GM12878 (cell line): ENCODE measurements around the gene GABBR2. TPM values are rescaled to one million over a fixed set of nuclear protein-coding genes. Genes with fewer than 3 reads are reported as not detected.

ENCODE experiments used
- ATAC-seq: fragments of 200-7000 bp; cut with Tn5 transposase; 3 replicates; pipeline ENCODE4 v1.9.1; 2020; ENCODE audit warnings: mild to moderate bottlenecking, moderate library complexity
- BruUV-seq: library from RNA; stranded (reverse); fragments of 400-500 nt; replicated peaks from 2 replicates; lab custom pipeline; 2021; lab: Mats Ljungman, UMichigan
- CTCF ChIA-PET: fragments of 300-600 bp; sonication (Branson Sonifier 250); formaldehyde crosslinking; extraction: SDS; loops from one replicate; lab custom pipeline; 2021; ENCODE audit warnings: inconsistent platforms; lab: Yijun Ruan, JAX
- POLR2A ChIA-PET: fragments of 350-600 bp; formaldehyde crosslinking; extraction: SDS; loops from one replicate; lab custom pipeline; 2021; ENCODE audit warnings: inconsistent platforms; lab: Charles Lee
- RAD21 ChIA-PET: fragments of 300-600 bp; sonication (Branson Sonifier 250); formaldehyde crosslinking; loops from one replicate; lab custom pipeline; 2023; ENCODE audit warnings: antibody characterized with exemption; ENCODE audit not compliant: unreplicated experiment; lab: Charles Lee
- SMC1A ChIA-PET: fragments of 300-600 bp; sonication (Branson Sonifier 250); formaldehyde crosslinking; loops from one replicate; lab custom pipeline; 2023; ENCODE audit not compliant: unreplicated experiment, uncharacterized antibody; lab: Charles Lee
- DNase-seq: peaks from one replicate; pipeline ENCODE4 v3.0.0-alpha.2; 2011; ENCODE audit warnings: low read depth, low spot score
- FAIRE-seq: peaks from 3 replicates; lab custom pipeline; 2011; peaks lifted over from hg19 to GRCh38; lab: Jason Lieb, UNC
- H2AFZ ChIP-seq: 2 replicates; pipeline ENCODE4 v1.6.0; 2011; ENCODE audit warnings: low read depth, low read length, control low read depth; ENCODE audit not compliant: control insufficient read depth
- H3K27ac ChIP-seq: 2 replicates; pipeline ENCODE4 v1.5.1; 2011; ENCODE audit warnings: control low read depth; ENCODE audit not compliant: control insufficient read depth, insufficient read depth
- H3K27me3 ChIP-seq, 2 experiments: replicated peaks in 1 of 2; 2 replicates each; pipeline versions ENCODE4 v1.6.0 to v1.6.1; 2011; ENCODE audit warnings: low read length in 1 of 2; ENCODE audit not compliant: control insufficient read depth in 2 of 2, insufficient read depth in 2 of 2
- H3K36me3 ChIP-seq, 2 experiments: 2 replicates each; pipeline ENCODE4 v1.5.1; 2011; ENCODE audit warnings: low read length in 1 of 2; ENCODE audit not compliant: control insufficient read depth in 2 of 2, insufficient read depth in 2 of 2
- H3K4me1 ChIP-seq: 2 replicates; pipeline ENCODE4 v1.6.1; 2011; ENCODE audit warnings: mild to moderate bottlenecking, low read length, moderate library complexity, mixed read lengths; ENCODE audit not compliant: control insufficient read depth, insufficient read depth
- H3K4me2 ChIP-seq: 2 replicates; pipeline ENCODE4 v1.6.0; 2011; ENCODE audit warnings: control low read depth; ENCODE audit not compliant: control insufficient read depth, insufficient read depth
- H3K4me3 ChIP-seq: fragments of 200-600 bp; sonication (generic); 2 replicates; pipeline ENCODE4 v1.5.1; 2016
- H3K79me2 ChIP-seq: 2 replicates; pipeline ENCODE4 v1.6.0; 2011; ENCODE audit warnings: low read length; ENCODE audit not compliant: control insufficient read depth, insufficient read depth
- H3K9ac ChIP-seq: 2 replicates; pipeline ENCODE4 v1.8.0; 2011; ENCODE audit warnings: low read length, control low read depth, mixed read lengths; ENCODE audit not compliant: control insufficient read depth, insufficient read depth
- H3K9me3 ChIP-seq: replicated peaks from 3 replicates; pipeline ENCODE4 v1.5.1; 2011; ENCODE audit warnings: mild to moderate bottlenecking, low read length; ENCODE audit not compliant: control insufficient read depth, insufficient read depth
- H4K20me1 ChIP-seq: 2 replicates; pipeline ENCODE4 v1.6.0; 2011; ENCODE audit not compliant: control insufficient read depth, insufficient read depth
- GABPA ChIP-seq: IDR thresholded peaks from 2 replicates; pipeline ENCODE4 v1.6.1; 2014; ENCODE audit warnings: antibody characterized with exemption, low read depth, mild to moderate bottlenecking, inconsistent platforms
- JUNB ChIP-seq: IDR thresholded peaks from 2 replicates; pipeline ENCODE4 v1.6.1; 2016; ENCODE audit warnings: antibody characterized with exemption, mild to moderate bottlenecking
- MLLT1 ChIP-seq: fragments of 450-650 bp; IDR thresholded peaks from 2 replicates; pipeline ENCODE4 v1.6.1; 2016; ENCODE audit warnings: mild to moderate bottlenecking
- MYC ChIP-seq: IDR thresholded peaks from 2 replicates; pipeline ENCODE4 v1.6.1; 2011; ENCODE audit warnings: mild to moderate bottlenecking, low read length, moderate library complexity, inconsistent platforms; ENCODE audit not compliant: insufficient read depth, insufficient replicate concordance, insufficient read length, severe bottlenecking
- NR2F1 ChIP-seq: fragments of 450-650 bp; conservative IDR thresholded peaks from 2 replicates; pipeline ENCODE4 v1.6.1; 2017; ENCODE audit warnings: mild to moderate bottlenecking
- NRF1 ChIP-seq: conservative IDR thresholded peaks from 2 replicates; pipeline ENCODE4 v1.6.1; 2011; ENCODE audit warnings: mild to moderate bottlenecking, low read depth, low read length, improper control_type of control experiment
- POLR2A ChIP-seq: IDR thresholded peaks from 2 replicates; pipeline ENCODE4 v1.6.1; 2011; ENCODE audit warnings: low read depth, mild to moderate bottlenecking, low read length
- POU2F2 ChIP-seq: IDR thresholded peaks from 3 replicates; pipeline ENCODE4 v1.6.1; 2011; ENCODE audit warnings: low read depth, mild to moderate bottlenecking, low read length, borderline replicate concordance
- TAF1 ChIP-seq: IDR thresholded peaks from 2 replicates; pipeline ENCODE4 v1.6.1; 2011; ENCODE audit warnings: mild to moderate bottlenecking, low read depth, low read length, borderline replicate concordance
- TBL1XR1 ChIP-seq: IDR thresholded peaks from 2 replicates; pipeline ENCODE4 v1.6.1; 2012; ENCODE audit warnings: low read depth, low read length, improper control_type of control experiment
- ZNF274 ChIP-seq: IDR thresholded peaks from one replicate; pipeline ENCODE4 v1.8.0; 2011; ENCODE audit not compliant: insufficient read length, insufficient read depth
- WGBS: methylation state at CpG from one replicate; pipeline ENCODE4 v1.1.6; 2016; ENCODE audit warnings: low lambda C conversion rate; ENCODE audit not compliant: insufficient replicate concordance, insufficient coverage; ENCODE audit errors: missing lambda C conversion rate; 5-methylcytosine and 5-hydroxymethylcytosine counted together
- in situ Hi-C: fragments of 300-500 bp; cut with MboI; formaldehyde crosslinking; loops from 9 replicates; pipeline ENCODE4 v1.14.3; 2018; ENCODE audit warnings: mixed read lengths
- intact Hi-C: fragments of 100-400 bp; cut with micrococcal nuclease; formaldehyde crosslinking; loops from one replicate; pipeline ENCODE4 v1.14.2; 2022; ENCODE audit not compliant: unreplicated experiment
- polyA plus RNA-seq, 11 experiments: library from polyadenylated mRNA; depleted of rRNA in 4 of 11; unstranded in 6 of 11; stranded (reverse) in 5 of 11; fragments of >200 nt; fragmentation: Nextera tagmentation in 4 of 11; fragmentation: Illumina TruSeq in 1 of 11; extraction: Ambion mirVana in 4 of 11; extraction: Trizol in 1 of 11; gene quantifications; 1 replicate in 1 of 11; 2 replicates in 10 of 11; pipeline versions ENCODE4 v1.2.1 to v1.2.3, GENCODE V29; 2011 to 2016; ENCODE audit warnings: inconsistent platforms in 2 of 11, missing spikeins in 2 of 11, low read depth in 1 of 11
- total RNA-seq, 4 experiments: library from RNA; depleted of rRNA in 3 of 4; stranded (reverse); fragments of >200 nt in 3 of 4; fragmentation: Illumina TruSeq in 1 of 4; extraction: Trizol in 1 of 4; gene quantifications; 2 replicates each; pipeline versions ENCODE4 v1.2.1 to v1.2.3, GENCODE V29; 2013 to 2021
- TF ChIP-seq, protein P1 (sequence below): fragments of 450-650 bp; IDR thresholded peaks from 2 replicates; pipeline ENCODE4 v1.6.1; 2017; ENCODE audit warnings: mild to moderate bottlenecking, low read depth, inconsistent platforms; ENCODE audit not compliant: poor library complexity, severe bottlenecking

The GABBR2 gene
- total and polyA plus RNA-seq, 10 of the 15 experiments (the other 5 are each of a cell fraction or from before 2014, with no cell fraction given), result 0.02 to 2.2 (median 0.06) TPM; not detected in 2

DNA sequence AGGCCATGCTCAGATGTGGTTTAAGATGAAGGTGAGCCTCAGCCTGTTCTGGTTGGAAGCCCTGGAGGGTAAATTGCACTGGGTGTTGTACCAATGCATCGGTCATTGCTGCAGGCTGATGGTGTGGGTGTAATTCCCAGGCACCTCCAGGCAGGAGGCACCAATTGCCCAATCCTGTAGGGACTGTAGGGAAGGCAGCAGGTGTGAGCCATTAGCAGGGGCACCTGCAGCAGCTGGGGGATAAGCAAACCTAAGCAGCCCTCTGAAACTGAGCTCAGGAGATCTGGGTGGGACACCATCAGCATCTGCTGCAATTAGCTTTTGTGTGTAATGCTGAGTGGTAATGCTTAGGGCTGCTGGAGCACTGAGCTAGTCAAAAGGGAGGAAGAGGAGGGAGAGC lies 263.2 kb downstream of the GABBR2 start:
- peaks cover 0 to 2% of the 10 kb centered on the region in 2 experiments; a peak in 1 of 4 replicates for H3K27me3 ChIP-seq
- POLR2A ChIA-PET, result no interaction called here
- no peak overlapping the region for H3K4me3 ChIP-seq
- DNase-seq (no peak), FAIRE-seq (no peak), ATAC-seq (no peak)
- no peaks in the 10 kb centered on the region for H3K4me1 ChIP-seq
- intact Hi-C loops (no loop called here), in situ Hi-C loops (no loop called here)
- no peaks in the 10 kb centered on the region for H3K9me3 ChIP-seq
- CTCF ChIA-PET, result interaction anchor here (1.5 kb wide), 1 partner anchor 329 kb away, joined by 4 read pairs; no protein-coding TSS in a partner anchor
- no peaks in the 10 kb centered on the region for H3K36me3 ChIP-seq
- RAD21 ChIA-PET, result no interaction called here
- H4K20me1 ChIP-seq, result no peaks in the 10 kb centered on the region
- H3K79me2 ChIP-seq, result no peaks in the 10 kb centered on the region
- H2AFZ ChIP-seq, result no peak overlapping the region
- TF ChIP-seq GABPA (no peak), POU2F2 (no peak), ZNF274 (no peak), TAF1 (no peak), MLLT1 (no peak), MYC (no peak), NRF1 (no peak)
- BruUV-seq, result no TSS peak
- 0% methylated on average over 1 of the region's 1 CpG for WGBS
- H3K4me2 ChIP-seq, result no peak overlapping the region
- no peak overlapping the region for H3K9ac ChIP-seq
- SMC1A ChIA-PET, result no interaction called here
- H3K27ac ChIP-seq, result no peak overlapping the region

- CTCF ChIA-PET, result no interaction called here
- no peak for DNase-seq
- WGBS, result 71% methylated on average over 13 of the region's 13 CpGs
- Histone ChIP-seq H3K79me2 (no peaks in the 10 kb centered on the region), H3K4me1 (no peaks in the 10 kb centered on the region), H3K9me3 (no peaks in the 10 kb centered on the region), H3K9ac (no peak overlapping the region), H2AFZ (no peak overlapping the region), H3K4me3 (no peak overlapping the region), H3K4me2 (no peak overlapping the region), H3K27me3 (peaks cover 0 to 2% of the 10 kb centered on the region in 2 experiments; a peak in 1 of 4 replicates), H3K27ac (no peak overlapping the region), H3K36me3 (no peaks in the 10 kb centered on the region), H4K20me1 (no peaks in the 10 kb centered on the region)
- no peak for FAIRE-seq
- BruUV-seq, result no TSS peak
- in situ Hi-C loops (no loop called here), intact Hi-C loops (no loop called here)
- RAD21 ChIA-PET, result no interaction called here
- TF ChIP-seq POLR2A (no peak), TBL1XR1 (no peak), JUNB (no peak), NR2F1 (no peak)
- TF ChIP-seq, protein P1, sequence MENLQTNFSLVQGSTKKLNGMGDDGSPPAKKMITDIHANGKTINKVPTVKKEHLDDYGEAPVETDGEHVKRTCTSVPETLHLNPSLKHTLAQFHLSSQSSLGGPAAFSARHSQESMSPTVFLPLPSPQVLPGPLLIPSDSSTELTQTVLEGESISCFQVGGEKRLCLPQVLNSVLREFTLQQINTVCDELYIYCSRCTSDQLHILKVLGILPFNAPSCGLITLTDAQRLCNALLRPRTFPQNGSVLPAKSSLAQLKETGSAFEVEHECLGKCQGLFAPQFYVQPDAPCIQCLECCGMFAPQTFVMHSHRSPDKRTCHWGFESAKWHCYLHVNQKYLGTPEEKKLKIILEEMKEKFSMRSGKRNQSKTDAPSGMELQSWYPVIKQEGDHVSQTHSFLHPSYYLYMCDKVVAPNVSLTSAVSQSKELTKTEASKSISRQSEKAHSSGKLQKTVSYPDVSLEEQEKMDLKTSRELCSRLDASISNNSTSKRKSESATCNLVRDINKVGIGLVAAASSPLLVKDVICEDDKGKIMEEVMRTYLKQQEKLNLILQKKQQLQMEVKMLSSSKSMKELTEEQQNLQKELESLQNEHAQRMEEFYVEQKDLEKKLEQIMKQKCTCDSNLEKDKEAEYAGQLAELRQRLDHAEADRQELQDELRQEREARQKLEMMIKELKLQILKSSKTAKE, result no peak
- no peak for ATAC-seq
- SMC1A ChIA-PET, result no interaction called here
- POLR2A ChIA-PET, result no interaction called here
These were observed 264.1 kb downstream of the GABBR2 start for GRCh38 chr9:98444601-98445000.
